RWPE1 (cell line): Measurements from ENCODE around the gene BANP.
A peak's percentile ranks its signal among the peaks of the same experiment; 100 is the strongest.

Experiments
- CTCF ChIA-PET: fragments of 350-600 bp; sonication (Branson Sonifier 250); formaldehyde crosslinking; extraction: SDS; loops from one replicate; lab custom pipeline; 2021; lab: Yijun Ruan, JAX
- POLR2A ChIA-PET: fragments of 400-600 bp; formaldehyde crosslinking; extraction: SDS; loops from one replicate; lab custom pipeline; 2020; ENCODE audit warnings: antibody characterized with exemption; ENCODE audit not compliant: low non-redundant PET; lab: Yijun Ruan, JAX
- DNase-seq: peaks from one replicate; pipeline ENCODE4 v3.0.0; 2012; ENCODE audit warnings: low spot score
- H3K27ac ChIP-seq: fragments of 450-650 bp; 2 replicates; pipeline ENCODE4 v1.5.1; 2017
- CTCF ChIP-seq: fragments of 450-650 bp; conservative IDR thresholded peaks from 2 replicates; pipeline ENCODE4 v1.5.1; 2017; ENCODE audit warnings: low read depth, mild to moderate bottlenecking

BANP gene

GRCh38 chr16:87961623-87962022 lies 10.4 kb downstream of the BANP start:
- ChIA-PET POLR2A (no interaction called here), CTCF (no interaction called here)
- DNase-seq: no peak
- TF ChIP-seq CTCF: no peak
- no peak overlapping the region for H3K27ac ChIP-seq

GRCh38 chr16:87963400-87963799 lies 12.2 kb downstream of the BANP start:
- ChIA-PET CTCF (interaction anchor here (0.9 to 1.0 kb wide), 2 partner anchors 10 to 473 kb away, joined by 3 to 4 read pairs; no protein-coding TSS in a partner anchor), POLR2A (no interaction called here)
- no peak for TF ChIP-seq CTCF
- peak; percentile 75 for DNase-seq
- H3K27ac ChIP-seq: peak overlapping the region; percentile 49

- H3K27ac ChIP-seq: no peak overlapping the region
- DNase-seq: no peak
- no peak for TF ChIP-seq CTCF
- CTCF ChIA-PET: interaction anchor here (0.9 kb wide), 1 partner anchor 472 kb away, joined by 3 read pairs; no protein-coding TSS in a partner anchor
- POLR2A ChIA-PET: no interaction called here
Measured at GRCh38 chr16:87964049-87964659, 12.9 kb downstream of the BANP start.

GRCh38 chr16:87965417-87965816 lies 14.2 kb downstream of the BANP start:
- no peak for DNase-seq
- TF ChIP-seq CTCF: no peak
- ChIA-PET POLR2A (no interaction called here), CTCF (interaction anchor here (0.7 kb wide), 1 partner anchor 41 kb away, joined by 4 read pairs; no protein-coding TSS in a partner anchor)
- H3K27ac ChIP-seq: 0 out of 2 replicates have a peak overlapping the region, but pooled peaks have one; percentile 5

GRCh38 chr16:87966064-87966645 lies 14.9 kb downstream of the BANP start:
- CTCF ChIA-PET: interaction anchor here (0.7 kb wide), 1 partner anchor 42 kb away, joined by 4 read pairs; no protein-coding TSS in a partner anchor
- no peak for DNase-seq

More at GRCh38 chr16:87966064-87966645, 14.9 kb downstream of the BANP start:
- TF ChIP-seq CTCF: no peak
- POLR2A ChIA-PET: no interaction called here
- peak overlapping the region; percentile 59 for H3K27ac ChIP-seq
